ENCODE measurements around the gene FLOT2.
"Not testable (repeated sequence)": the region's sequence is repeated elsewhere in the genome, so short reads cannot be mapped to it uniquely, and the experiment has no call there.

Gene FLOT2

DNA sequence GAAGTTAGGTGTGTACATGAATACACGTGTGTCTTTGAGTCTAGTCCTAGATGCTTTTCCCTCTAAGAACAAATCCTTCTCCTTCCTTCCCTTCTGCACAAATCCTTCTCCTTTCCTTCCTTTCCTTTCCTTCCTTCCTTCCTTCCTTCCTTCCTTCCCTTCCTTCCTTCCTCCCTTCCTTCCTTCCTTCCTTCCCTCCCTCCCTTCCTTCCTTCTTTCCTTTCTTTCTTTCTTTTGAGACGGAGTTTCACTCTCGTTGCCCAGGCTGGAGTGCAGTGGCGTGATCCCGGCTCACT, 6.0 kb upstream of the FLOT2 start:
- WGBS, 2 experiments (ENCODE audit: insufficient coverage in 2 of 2) = 87 to 100% methylated on average over 3 to 5 of the region's 5 CpGs
- not testable (repeated sequence) for H3K9me3 ChIP-seq (ENCODE audit: control insufficient read depth, low read length); H3K4me3 ChIP-seq (ENCODE audit: extremely low read depth, insufficient read depth, low read length, poor library complexity, severe bottlenecking); H3K27ac ChIP-seq (ENCODE audit: low read depth, low read length, severe bottlenecking); H3K4me1 ChIP-seq (ENCODE audit: control insufficient read depth, insufficient read depth, low read length, poor library complexity, severe bottlenecking)
- peaks cover 49% of the 10 kb centered on the region for H3K36me3 ChIP-seq (ENCODE audit: control insufficient read depth, insufficient read depth, low read length)

DNA sequence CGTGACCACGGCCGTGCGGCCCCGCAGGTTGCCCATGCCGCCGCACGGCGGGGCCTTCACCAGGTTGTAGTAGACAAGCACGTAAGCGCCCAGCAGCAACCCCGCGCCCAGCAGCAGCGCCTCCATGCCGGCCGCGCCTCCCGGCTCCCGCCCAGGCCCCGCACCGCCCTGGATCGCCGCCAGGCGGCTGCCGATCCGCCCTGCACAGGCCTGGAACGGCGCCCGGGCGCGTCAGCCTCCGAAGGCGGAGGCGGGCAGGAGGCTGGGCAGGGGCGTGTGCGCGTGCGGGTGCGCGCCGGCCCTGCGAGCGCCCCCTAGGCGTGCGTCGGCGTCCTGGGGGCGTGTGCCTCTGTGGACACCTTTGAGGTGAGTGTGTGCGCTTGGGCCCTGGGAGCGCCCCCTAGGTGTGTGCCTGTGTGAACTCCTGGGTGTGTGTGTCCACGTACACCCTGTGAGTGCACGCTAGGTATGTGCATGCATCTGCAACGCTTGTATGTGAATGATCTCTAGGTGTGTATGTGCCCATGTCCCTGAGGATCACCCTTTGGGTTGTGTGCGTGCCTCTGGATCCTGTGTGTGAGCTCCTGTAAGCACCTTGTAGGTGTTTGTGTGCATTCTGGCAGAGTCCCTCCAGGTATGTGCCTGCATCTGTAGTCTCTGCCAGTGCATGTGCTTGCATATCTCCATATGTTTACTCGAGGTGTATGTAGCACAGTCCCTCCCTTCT, 5.4 kb upstream of the FLOT2 start, which contains the start of gene DHRS13:
TSS of gene DHRS13 (minus strand) at position 261 of the 727 bp plus-strand sequence. CDS start at position 126, 135 bp downstream.
- 3% methylated on average over 52 of the region's 55 CpGs for WGBS, 2 experiments (ENCODE audit: insufficient coverage in 2 of 2)
- H3K4me1 ChIP-seq (ENCODE audit: control insufficient read depth, insufficient read depth, low read length, poor library complexity, severe bottlenecking) = peaks cover 10% of the 10 kb centered on the region
- peak within 1 kb of the TSS; percentile 85 for H3K27ac ChIP-seq (ENCODE audit: low read depth, low read length, severe bottlenecking)

DNA sequence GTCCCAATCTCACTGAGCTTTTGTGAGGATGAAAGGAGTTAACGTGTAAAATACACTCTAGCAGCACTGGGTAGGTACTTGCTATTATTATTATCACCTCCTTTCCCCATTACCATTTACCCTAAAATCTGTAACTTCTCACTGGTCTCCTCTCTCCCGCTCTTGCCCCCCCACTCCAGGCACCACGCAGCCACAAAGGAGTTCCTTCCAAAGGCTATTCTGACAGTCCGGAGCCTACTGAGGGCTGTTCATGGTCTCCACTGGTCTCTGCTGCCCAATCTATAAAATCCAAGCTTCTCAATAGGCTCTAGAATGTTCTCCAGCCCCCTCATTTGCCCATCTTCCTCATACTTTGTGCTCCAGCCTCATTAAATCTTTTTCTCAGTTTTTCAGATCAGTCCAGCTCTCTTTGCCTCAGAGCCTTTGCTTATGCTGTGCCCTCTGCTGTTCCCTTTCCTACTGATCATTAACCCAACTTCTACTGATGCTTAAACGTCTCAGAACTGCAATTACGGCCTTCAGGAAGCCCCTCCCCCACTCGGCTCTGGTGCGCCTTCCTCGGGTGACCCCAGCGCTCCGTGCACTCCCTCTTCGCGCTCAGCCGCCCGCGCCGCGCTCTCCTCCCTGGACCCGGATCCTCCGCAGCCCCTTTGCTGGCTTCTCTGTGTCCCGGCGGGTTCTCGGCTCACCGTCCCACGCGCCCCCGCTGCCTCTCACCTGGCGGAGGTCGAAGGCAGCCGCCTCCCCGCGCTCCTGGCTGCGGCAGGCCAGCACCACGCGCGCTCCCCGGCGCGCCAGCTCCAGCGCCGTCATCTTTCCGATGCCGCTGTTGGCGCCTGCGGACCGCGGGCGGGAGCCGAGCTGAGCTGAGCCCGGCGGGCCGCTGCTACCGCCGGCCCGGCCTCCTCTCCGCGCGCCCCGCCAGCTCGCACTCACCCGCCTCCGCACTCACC, 4.6 kb upstream of the FLOT2 start:
- peak overlapping the region; percentile 78 for H3K4me3 ChIP-seq (ENCODE audit: extremely low read depth, insufficient read depth, low read length, poor library complexity, severe bottlenecking)
- no peaks in the 10 kb centered on the region for H3K9me3 ChIP-seq (ENCODE audit: control insufficient read depth, low read length)
- peak overlapping the region; percentile 85 for H3K27ac ChIP-seq (ENCODE audit: low read depth, low read length, severe bottlenecking)
- 3 to 4% methylated on average over 58 to 60 of the region's 62 CpGs for WGBS, 2 experiments (ENCODE audit: insufficient coverage in 2 of 2)
- H3K36me3 ChIP-seq (ENCODE audit: control insufficient read depth, insufficient read depth, low read length) = peaks cover 35% of the 10 kb centered on the region
- H3K4me1 ChIP-seq (ENCODE audit: control insufficient read depth, insufficient read depth, low read length, poor library complexity, severe bottlenecking) = peaks cover 13% of the 10 kb centered on the region

More for the DNA sequence above, 5.4 kb upstream of the FLOT2 start, which contains the start of gene DHRS13:
- peak within 1 kb of the TSS; percentile 78 for H3K4me3 ChIP-seq (ENCODE audit: extremely low read depth, insufficient read depth, low read length, poor library complexity, severe bottlenecking)
- H3K9me3 ChIP-seq (ENCODE audit: control insufficient read depth, low read length) = no peaks in the 10 kb centered on the region
- H3K36me3 ChIP-seq (ENCODE audit: control insufficient read depth, insufficient read depth, low read length) = peaks cover 44% of the 10 kb centered on the region

DNA sequence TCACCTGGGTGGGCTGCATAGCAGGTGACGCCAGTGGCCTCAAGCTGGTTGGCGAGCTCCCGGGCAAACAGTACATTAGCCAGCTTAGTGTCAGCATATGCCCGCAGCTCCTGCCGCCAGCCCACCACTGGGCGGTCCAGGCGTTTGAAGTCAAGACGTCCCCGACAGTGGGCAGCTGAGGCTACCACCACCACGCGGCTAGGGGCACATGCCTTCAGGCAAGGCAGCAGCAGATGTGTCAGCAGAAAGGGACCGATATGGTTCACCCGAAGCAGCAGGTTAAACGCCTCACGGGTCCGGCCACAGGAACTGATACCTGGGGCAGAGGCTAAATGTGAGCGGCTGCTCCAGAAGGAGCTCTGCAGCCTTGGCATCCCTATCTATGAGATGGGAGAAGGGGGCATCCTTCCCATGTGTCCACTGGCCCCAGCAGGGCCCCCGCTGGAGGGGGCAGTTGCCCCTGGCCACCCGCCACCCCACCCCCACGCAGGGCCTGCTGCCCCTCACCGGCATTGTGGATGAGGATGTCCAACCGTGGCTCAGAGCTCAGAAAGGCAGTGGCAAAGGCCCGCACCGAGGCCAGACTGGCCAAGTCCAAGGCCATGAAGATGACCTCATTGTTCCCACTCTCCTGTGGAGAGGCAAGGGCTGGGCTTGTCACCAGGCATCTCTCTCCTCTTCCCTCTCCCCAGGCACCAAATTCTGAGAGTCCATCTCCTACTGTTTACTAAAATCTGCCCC, 3.6 kb upstream of the FLOT2 start:
- Histone ChIP-seq H3K4me3 (ENCODE audit: extremely low read depth, insufficient read depth, low read length, poor library complexity, severe bottlenecking) (no peak overlapping the region), H3K4me1 (ENCODE audit: control insufficient read depth, insufficient read depth, low read length, poor library complexity, severe bottlenecking) (peaks cover 15% of the 10 kb centered on the region), H3K27ac (ENCODE audit: low read depth, low read length, severe bottlenecking) (no peak overlapping the region), H3K9me3 (ENCODE audit: control insufficient read depth, low read length) (no peaks in the 10 kb centered on the region), H3K36me3 (ENCODE audit: control insufficient read depth, insufficient read depth, low read length) (peaks cover 25% of the 10 kb centered on the region)
- 93 to 96% methylated on average over 22 to 24 of the region's 24 CpGs for WGBS, 2 experiments (ENCODE audit: insufficient coverage in 2 of 2)

DNA sequence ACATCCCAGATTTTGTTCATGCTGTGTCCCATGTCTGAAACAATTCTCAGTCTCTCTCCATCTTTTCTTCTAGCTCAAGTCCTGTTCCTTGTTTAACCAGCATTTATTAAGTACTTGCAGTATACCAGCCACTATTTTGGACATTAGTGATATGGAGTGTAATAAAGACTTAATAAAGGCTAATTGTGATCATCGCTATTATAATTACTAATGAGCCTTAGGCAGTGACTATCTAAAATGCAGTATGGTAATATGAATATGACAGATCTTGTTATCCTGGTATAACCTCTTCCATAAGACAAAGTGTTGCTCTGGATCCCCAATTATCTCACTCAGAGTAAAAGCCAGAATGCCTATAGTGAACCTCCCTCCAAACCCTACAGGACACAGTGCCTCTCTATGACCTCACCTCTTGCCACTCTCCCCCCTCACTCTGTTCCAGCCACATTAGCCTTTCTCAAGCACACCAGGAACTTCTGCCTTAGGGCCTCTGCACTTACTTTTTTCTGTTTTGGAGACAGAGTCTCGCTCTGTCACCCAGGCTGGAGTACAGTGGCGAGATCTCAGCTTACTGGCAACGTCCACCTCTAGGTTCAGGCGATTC, 1.8 kb upstream of the FLOT2 start:
- H3K36me3 ChIP-seq (ENCODE audit: control insufficient read depth, insufficient read depth, low read length) = peaks cover 21% of the 10 kb centered on the region
- H3K9me3 ChIP-seq (ENCODE audit: control insufficient read depth, low read length) = no peaks in the 10 kb centered on the region
- peaks cover 21% of the 10 kb centered on the region for H3K4me1 ChIP-seq (ENCODE audit: control insufficient read depth, insufficient read depth, low read length, poor library complexity, severe bottlenecking)
- H3K27ac ChIP-seq (ENCODE audit: low read depth, low read length, severe bottlenecking) = no peak overlapping the region
- H3K4me3 ChIP-seq (ENCODE audit: extremely low read depth, insufficient read depth, low read length, poor library complexity, severe bottlenecking) = no peak overlapping the region
- 100% methylated on average over 2 to 5 of the region's 5 CpGs for WGBS, 2 experiments (ENCODE audit: insufficient coverage in 2 of 2)

DNA sequence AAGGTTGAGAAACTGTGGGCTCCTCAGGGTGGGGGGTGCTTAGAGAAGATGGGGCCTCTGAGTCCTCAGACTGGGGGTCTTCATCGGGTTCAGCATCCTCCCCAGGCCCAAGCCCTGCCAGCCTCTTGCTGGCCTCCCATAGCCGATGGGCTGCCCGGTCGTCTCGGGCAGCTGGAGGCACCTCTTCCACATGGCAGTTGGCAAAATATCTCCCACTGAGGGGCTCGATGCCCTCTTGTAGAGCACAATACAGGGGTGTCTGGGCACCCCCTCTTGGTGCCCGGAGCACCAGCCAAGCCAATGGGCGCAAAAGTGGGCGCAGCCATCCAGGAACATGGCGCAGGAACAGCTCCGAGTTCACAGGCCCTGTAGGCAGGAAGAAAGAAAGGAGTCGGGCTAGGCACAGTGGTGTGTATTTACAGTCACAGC, 1.0 kb upstream of the FLOT2 start:
- Histone ChIP-seq H3K9me3 (ENCODE audit: control insufficient read depth, low read length) (no peaks in the 10 kb centered on the region), H3K4me1 (ENCODE audit: control insufficient read depth, insufficient read depth, low read length, poor library complexity, severe bottlenecking) (peaks cover 21% of the 10 kb centered on the region), H3K36me3 (ENCODE audit: control insufficient read depth, insufficient read depth, low read length) (peaks cover 21% of the 10 kb centered on the region), H3K27ac (ENCODE audit: low read depth, low read length, severe bottlenecking) (no peak overlapping the region), H3K4me3 (ENCODE audit: extremely low read depth, insufficient read depth, low read length, poor library complexity, severe bottlenecking) (no peak overlapping the region)
- 86 to 92% methylated on average over 11 to 12 of the region's 12 CpGs for WGBS, 2 experiments (ENCODE audit: insufficient coverage in 2 of 2)

DNA sequence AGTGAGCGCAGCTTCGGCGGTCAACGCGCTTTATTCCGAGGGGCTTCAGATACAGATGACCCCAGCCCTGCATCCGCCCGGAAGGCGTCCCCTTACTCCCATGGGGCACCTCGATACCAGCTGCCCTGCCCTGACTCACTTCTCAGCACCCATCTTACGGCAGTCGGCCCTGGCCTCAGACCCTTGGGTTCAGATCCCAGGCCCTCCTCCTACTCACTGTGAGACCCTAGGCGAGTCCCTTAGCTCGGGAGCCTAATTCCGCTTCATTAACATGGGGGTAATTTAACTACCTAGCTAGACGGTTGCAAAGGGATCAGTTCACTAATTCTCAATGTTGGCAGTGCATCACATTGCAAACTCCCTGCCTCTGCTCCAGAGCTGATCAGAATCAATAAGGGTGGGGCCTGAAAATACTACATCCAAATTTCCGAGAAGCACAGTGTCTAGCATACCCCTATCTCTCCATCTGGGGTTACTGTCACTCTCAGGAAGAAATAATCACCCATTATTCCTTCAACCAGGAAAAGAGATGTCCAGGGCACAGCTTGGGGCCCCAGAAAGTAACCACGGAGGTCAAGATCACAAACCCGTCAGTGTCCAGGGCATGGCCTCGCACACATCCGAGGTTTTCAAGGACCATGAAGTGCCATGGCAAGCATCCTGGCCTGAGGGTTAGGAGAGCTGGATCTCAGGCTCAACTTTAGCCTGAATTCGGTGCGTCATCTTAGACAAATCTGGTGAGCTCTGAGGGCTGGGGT, 415 bp upstream of the FLOT2 start:
- H3K27ac ChIP-seq (ENCODE audit: low read depth, low read length, severe bottlenecking) = no peak overlapping the region

DNA sequence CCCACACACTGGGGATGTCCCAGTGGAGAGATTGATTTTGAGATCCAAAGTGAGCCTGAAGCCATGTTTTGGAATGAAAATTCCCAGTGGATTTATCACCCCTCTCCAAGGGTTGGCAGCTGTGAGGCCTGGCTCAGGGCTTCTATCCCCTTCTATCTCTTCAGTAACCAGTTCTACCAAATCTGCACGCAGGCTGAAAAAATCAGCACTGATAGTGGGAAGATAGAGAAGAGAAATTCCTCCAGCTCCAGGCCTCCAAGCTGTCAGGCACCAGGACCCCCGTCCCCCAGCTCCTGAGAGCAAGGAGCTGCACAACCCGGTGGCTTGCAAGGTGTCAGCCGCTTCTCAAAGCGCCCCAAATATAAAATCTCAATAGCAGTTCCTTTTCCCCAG, 1.0 kb downstream of the FLOT2 start:
- WGBS, 2 experiments (ENCODE audit: insufficient coverage in 2 of 2) = 14% methylated on average over 2 to 4 of the region's 5 CpGs
- Histone ChIP-seq H3K4me1 (ENCODE audit: control insufficient read depth, insufficient read depth, low read length, poor library complexity, severe bottlenecking) (peaks cover 16% of the 10 kb centered on the region), H3K4me3 (ENCODE audit: extremely low read depth, insufficient read depth, low read length, poor library complexity, severe bottlenecking) (peak overlapping the region; percentile 96), H3K27ac (ENCODE audit: low read depth, low read length, severe bottlenecking) (no peak overlapping the region), H3K36me3 (ENCODE audit: control insufficient read depth, insufficient read depth, low read length) (peaks cover 33% of the 10 kb centered on the region), H3K9me3 (ENCODE audit: control insufficient read depth, low read length) (no peaks in the 10 kb centered on the region)

More for the DNA sequence above, 415 bp upstream of the FLOT2 start:
- 40 to 43% methylated on average over 21 to 23 of the region's 23 CpGs for WGBS, 2 experiments (ENCODE audit: insufficient coverage in 2 of 2)
- Histone ChIP-seq H3K4me3 (ENCODE audit: extremely low read depth, insufficient read depth, low read length, poor library complexity, severe bottlenecking) (peak overlapping the region; percentile 96), H3K9me3 (ENCODE audit: control insufficient read depth, low read length) (no peaks in the 10 kb centered on the region), H3K4me1 (ENCODE audit: control insufficient read depth, insufficient read depth, low read length, poor library complexity, severe bottlenecking) (peaks cover 21% of the 10 kb centered on the region), H3K36me3 (ENCODE audit: control insufficient read depth, insufficient read depth, low read length) (peaks cover 23% of the 10 kb centered on the region)

DNA sequence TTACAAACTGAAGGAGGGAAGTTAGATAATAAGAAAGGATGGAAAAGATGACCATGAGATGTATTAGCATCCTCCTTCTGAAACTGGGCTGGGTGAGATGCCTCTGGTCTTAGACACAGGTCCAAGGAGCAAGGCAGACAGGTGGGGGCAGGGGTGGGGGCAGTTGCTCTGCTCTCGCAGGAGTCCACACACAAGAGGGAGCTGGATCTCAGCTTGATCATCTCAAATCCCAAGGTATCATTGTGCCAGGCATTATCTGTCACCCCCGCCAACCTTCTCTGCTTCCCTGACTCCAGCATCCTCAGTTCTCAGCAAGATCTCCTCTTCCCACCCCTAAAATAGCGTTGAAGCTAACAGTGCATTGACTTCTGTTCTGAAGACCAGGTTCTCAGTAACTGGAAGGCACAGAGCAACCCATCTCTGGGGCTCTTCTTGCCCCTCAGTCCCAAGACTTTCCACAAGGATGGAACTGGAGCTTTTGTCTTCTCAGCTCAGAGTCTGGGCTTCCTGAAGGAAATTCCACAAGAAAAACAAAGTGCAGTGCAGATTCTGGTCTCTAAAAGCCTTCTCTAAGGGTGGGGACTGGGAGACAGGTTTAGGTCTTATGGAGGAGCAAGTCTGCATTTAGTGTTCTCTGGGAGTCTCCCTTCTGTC, 1.6 kb downstream of the FLOT2 start:
- peaks cover 35% of the 10 kb centered on the region for H3K36me3 ChIP-seq (ENCODE audit: control insufficient read depth, insufficient read depth, low read length)
- WGBS, 2 experiments (ENCODE audit: insufficient coverage in 2 of 2) = 64 to 75% methylated on average over 3 of the region's 3 CpGs
- H3K4me3 ChIP-seq (ENCODE audit: extremely low read depth, insufficient read depth, low read length, poor library complexity, severe bottlenecking) = peak overlapping the region; percentile 96
- peaks cover 12% of the 10 kb centered on the region for H3K4me1 ChIP-seq (ENCODE audit: control insufficient read depth, insufficient read depth, low read length, poor library complexity, severe bottlenecking)
- H3K27ac ChIP-seq (ENCODE audit: low read depth, low read length, severe bottlenecking) = no peak overlapping the region
- H3K9me3 ChIP-seq (ENCODE audit: control insufficient read depth, low read length) = no peaks in the 10 kb centered on the region
